ENCODE data around the gene ZXDC.

The ZXDC gene

DNA sequence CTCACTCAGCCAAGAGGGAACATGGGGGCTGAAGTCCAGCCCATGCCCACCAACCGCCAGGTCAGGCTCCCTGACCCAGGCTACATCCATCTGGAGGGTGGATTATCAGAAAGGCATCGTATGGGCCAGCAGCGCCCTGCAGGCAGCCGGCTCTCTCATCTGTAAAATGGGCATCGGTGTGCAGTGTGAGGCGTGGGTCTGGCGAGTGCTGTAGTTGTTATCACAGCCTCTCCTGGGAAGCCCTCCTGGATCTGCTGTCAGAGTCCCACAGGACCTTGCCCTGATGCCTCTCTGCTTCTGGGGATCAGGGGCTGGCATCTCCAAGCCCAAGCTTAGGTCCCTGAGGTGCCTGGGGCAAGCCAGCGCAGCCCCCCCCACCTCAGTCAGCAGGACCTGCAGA, 53.6 kb downstream of the ZXDC start:
- no peak overlapping the region for H3K4me3 Mint-ChIP-seq
- peaks cover 18% of the 10 kb centered on the region for H3K36me3 Mint-ChIP-seq (ENCODE audit: low read depth)
- H3K9me3 Mint-ChIP-seq: peaks cover 15% of the 10 kb centered on the region
- no peak for TF ChIP-seq CTCF (IDR thresholded peaks at IDR 0.05; ENCODE audit: unreplicated experiment in 3 of 3)
- peaks cover 2% of the 10 kb centered on the region for H3K4me1 Mint-ChIP-seq
- no peaks in the 10 kb centered on the region for H3K27me3 Mint-ChIP-seq (ENCODE audit: low read depth)
- no peak overlapping the region for H3K27ac Mint-ChIP-seq

GRCh38 chr3:126421573-126422119, 54.0 kb downstream of the ZXDC start:
- no peak for TF ChIP-seq CTCF (IDR thresholded peaks at IDR 0.05; ENCODE audit: unreplicated experiment in 3 of 3)
- H3K36me3 Mint-ChIP-seq (ENCODE audit: low read depth): peaks cover 14% of the 10 kb centered on the region
- H3K4me1 Mint-ChIP-seq: peaks cover 6% of the 10 kb centered on the region
- no peaks in the 10 kb centered on the region for H3K27me3 Mint-ChIP-seq (ENCODE audit: low read depth)
- H3K4me3 Mint-ChIP-seq: no peak overlapping the region
- H3K9me3 Mint-ChIP-seq: peaks cover 11% of the 10 kb centered on the region
- H3K27ac Mint-ChIP-seq: no peak overlapping the region

GRCh38 chr3:126419886-126420786, 55.6 kb downstream of the ZXDC start:
- no peaks in the 10 kb centered on the region for H3K27me3 Mint-ChIP-seq (ENCODE audit: low read depth)
- peaks cover 6% of the 10 kb centered on the region for H3K4me1 Mint-ChIP-seq
- H3K9me3 Mint-ChIP-seq: peaks cover 2% of the 10 kb centered on the region
- H3K4me3 Mint-ChIP-seq: no peak overlapping the region
- no peak for TF ChIP-seq CTCF (IDR thresholded peaks at IDR 0.05; ENCODE audit: unreplicated experiment in 3 of 3)
- no peak overlapping the region for H3K27ac Mint-ChIP-seq
- peaks cover 6% of the 10 kb centered on the region for H3K36me3 Mint-ChIP-seq (ENCODE audit: low read depth)

DNA sequence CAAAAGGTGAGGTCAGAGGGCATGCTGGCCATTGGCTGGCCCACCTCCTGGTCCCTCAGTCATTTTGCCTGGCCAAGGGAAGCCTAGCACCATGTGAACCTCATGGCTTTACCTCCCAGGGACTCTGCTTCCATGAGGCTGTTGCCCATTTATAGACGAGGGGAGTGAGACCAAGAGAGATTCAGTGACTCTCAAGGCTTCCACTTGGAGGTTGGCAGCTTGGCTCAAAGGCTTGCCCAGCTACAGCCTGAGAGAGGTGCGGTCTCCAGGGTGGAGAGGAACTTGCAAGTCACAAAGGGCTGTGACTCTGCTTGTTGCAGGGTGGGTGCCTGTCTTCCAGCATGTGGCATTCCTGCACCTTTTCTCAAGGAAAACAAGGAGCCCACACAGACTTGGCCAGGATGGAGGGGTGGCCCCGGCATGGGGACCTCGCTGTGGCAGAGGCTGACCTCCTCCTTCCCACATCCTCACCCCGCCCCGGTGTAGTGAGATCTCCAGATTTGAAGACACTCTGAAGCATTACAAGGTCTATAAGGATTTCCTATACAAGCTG, 56.5 kb downstream of the ZXDC start:
- no peak for TF ChIP-seq CTCF (IDR thresholded peaks at IDR 0.05; ENCODE audit: unreplicated experiment in 3 of 3)
- no peaks in the 10 kb centered on the region for H3K9me3 Mint-ChIP-seq
- H3K4me3 Mint-ChIP-seq: no peak overlapping the region
- H3K27ac Mint-ChIP-seq: no peak overlapping the region
- H3K4me1 Mint-ChIP-seq: peaks cover 6% of the 10 kb centered on the region
- no peaks in the 10 kb centered on the region for H3K27me3 Mint-ChIP-seq (ENCODE audit: low read depth)
- H3K36me3 Mint-ChIP-seq (ENCODE audit: low read depth): no peaks in the 10 kb centered on the region

DNA sequence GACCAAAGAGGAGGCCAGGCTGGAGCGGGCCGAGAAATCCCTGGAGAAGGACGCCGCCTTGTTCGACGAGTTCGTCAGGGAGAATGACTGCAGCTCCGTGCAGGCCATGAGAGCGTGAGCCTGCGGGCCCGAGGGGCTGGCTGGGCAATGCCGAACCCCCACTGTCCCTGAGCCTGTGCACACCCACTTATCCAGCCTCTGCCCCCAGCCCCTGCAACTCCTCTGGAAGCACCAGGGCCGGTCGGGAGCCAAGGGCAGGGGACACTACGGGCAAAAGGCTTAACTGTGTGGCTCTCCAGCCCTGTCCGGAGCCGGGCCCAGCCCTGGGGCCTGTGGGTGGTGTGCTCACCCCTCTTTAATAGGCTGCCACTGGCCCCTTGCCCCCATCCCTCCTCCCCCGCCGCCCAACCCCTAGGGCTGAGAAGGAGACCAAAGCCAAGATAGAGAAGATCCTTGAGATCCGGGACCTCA, 57.0 kb downstream of the ZXDC start:
- Mint-ChIP-seq H3K27me3 (ENCODE audit: low read depth) (no peaks in the 10 kb centered on the region), H3K9me3 (no peaks in the 10 kb centered on the region), H3K4me1 (peaks cover 6% of the 10 kb centered on the region), H3K4me3 (no peak overlapping the region), H3K27ac (no peak overlapping the region), H3K36me3 (ENCODE audit: low read depth) (no peaks in the 10 kb centered on the region)
- TF ChIP-seq CTCF (IDR thresholded peaks at IDR 0.05; ENCODE audit: unreplicated experiment in 3 of 3): no peak

Measured in nephron (organoid).